ENCODE results near the gene FHOD3. TPM values are rescaled to one million over a fixed set of nuclear protein-coding genes. Genes with fewer than 3 reads are reported as not detected.
A peak's percentile ranks its signal among the peaks of the same experiment; 100 is the strongest.

Gene FHOD3
- total RNA-seq, 8 experiments from 2014 or later, result 1.2 to 36.1 (median 21.8) TPM

GRCh38 chr18:36471393-36471792, 173.9 kb downstream of the FHOD3 start:
- WGBS, 10 experiments, result 20 to 100% (median 81%) methylated on average over 1 to 5 of the region's 5 CpGs; no CpG with 5 or more reads in 2 of the 10 experiments
- no peak overlapping the region for H3K27ac ChIP-seq
- no peak overlapping the region for H3K4me3 ChIP-seq
- H3K4me1 ChIP-seq (replicated peaks in 1 of 2), result no peaks in the 10 kb centered on the region
- no peak for ATAC-seq (replicated peaks in 6 of 8)
- in situ Hi-C loops (cut with MboI; ENCODE audit: low pct_unique_long_range_greater_than_20kb in 2 of 9, low sequenced_read_pairs in 9 of 9, unreplicated experiment in 9 of 9), result no loop called here

DNA sequence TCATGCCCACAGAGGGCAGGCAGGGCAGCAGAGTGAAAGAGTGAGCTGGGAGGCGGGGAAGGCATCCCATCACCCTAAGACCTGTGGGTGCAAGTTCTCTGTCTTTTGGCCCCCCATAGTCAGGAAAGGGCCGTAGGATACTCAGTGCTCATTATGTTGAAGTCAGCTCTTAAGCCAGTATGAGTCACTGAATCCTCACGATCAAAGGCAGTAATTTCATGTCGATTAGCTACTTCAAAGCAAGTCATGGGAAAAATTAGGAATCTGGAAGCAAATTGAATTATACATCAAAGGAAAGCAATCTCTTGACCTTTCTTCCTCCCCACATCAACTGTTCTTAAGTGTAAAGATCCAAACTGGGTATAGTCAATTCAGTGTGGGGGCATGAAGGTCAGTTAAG, 178.9 kb downstream of the FHOD3 start:
- peaks cover 3 to 9% of the 10 kb centered on the region in 2 donors for H3K4me1 ChIP-seq (replicated peaks in 1 of 2)
- no peak overlapping the region for H3K4me3 ChIP-seq
- H3K27ac ChIP-seq, result no peak overlapping the region
- WGBS, 10 experiments, result 0 to 100% (median 61%) methylated on average over 1 to 4 of the region's 4 CpGs; no CpG with 5 or more reads in 4 of the 10 experiments
- no peak for ATAC-seq (replicated peaks in 6 of 8)
- in situ Hi-C loops (cut with MboI; ENCODE audit: low pct_unique_long_range_greater_than_20kb in 2 of 9, low sequenced_read_pairs in 9 of 9, unreplicated experiment in 9 of 9), result no loop called here

DNA sequence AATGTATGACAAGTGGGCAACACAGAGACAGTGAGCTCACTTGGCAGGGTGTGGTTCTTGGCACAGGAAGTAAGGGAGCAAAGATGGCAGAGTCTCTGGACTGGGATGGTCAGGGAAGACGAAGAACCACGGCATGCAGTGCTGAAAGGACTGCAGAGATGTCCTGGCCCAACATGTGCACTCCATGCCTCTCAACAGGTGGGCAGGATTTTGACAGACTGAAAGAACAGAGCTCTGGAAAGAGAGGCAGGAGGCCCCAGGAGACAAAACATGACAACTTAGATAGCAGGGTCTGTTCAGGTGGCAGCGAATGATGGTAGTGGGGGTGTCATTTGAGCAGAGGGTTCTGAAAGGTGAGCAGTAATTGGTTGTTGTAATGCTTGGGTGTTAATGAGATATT, 180.3 kb downstream of the FHOD3 start:
- 47 to 100% (median 95%) methylated on average over 1 to 3 of the region's 3 CpGs; no CpG with 5 or more reads in 3 of the 10 experiments for WGBS, 10 experiments
- Histone ChIP-seq H3K4me3 (no peak overlapping the region), H3K27ac (no peak overlapping the region), H3K4me1 (replicated peaks in 1 of 2) (peaks cover 3 to 13% of the 10 kb centered on the region in 2 donors)
- in situ Hi-C loops (cut with MboI; ENCODE audit: low pct_unique_long_range_greater_than_20kb in 2 of 9, low sequenced_read_pairs in 9 of 9, unreplicated experiment in 9 of 9), result no loop called here
- ATAC-seq (replicated peaks in 6 of 8), result no peak

DNA sequence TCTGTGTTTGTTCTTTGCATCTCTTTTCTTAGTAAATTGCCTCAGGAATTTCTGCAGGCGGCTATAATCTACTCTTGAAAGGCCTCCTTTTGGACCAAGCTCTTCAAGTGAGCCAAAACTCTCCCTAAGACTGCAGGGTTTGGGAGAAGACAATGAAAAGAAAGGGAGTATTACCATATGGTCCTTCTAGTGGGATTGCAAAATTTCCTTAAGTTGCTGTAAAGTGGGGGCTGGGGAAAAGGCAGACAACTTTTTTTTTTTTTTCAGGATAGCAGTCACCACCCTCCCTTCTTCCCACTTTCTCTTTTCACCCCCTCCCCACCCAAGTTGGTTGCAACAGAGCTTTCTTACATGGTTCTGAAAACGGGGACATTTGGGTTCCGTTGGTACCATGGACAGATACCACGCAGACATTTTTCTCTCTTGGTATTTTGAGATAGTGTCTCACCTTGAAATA, 183.7 kb downstream of the FHOD3 start:
- no peak for ATAC-seq (replicated peaks in 6 of 8)
- H3K4me3 ChIP-seq, result no peak overlapping the region
- peaks cover 3 to 13% of the 10 kb centered on the region in 2 donors for H3K4me1 ChIP-seq (replicated peaks in 1 of 2)

DNA sequence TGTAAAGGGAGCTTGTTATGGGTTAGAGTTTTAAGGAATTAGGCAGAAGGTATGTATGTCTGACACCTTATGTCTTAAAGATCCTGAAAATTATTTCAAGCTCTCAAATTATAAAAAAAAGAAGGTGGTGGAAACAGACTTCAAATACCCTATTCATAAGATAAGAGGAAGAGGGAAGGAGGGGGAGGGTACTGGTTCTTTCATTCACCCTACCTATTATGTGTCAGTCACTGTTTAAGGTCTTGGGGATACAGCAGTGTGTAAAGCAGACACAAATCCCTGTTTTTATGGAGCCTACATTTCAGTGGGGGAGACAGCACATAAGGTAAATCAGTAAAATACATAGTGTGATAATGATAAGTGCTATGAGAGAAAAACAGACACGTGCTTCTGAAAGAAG, 184.4 kb downstream of the FHOD3 start:
- Histone ChIP-seq H3K27ac (no peak overlapping the region), H3K4me1 (replicated peaks in 1 of 2) (peaks cover 3 to 13% of the 10 kb centered on the region in 2 donors), H3K4me3 (no peak overlapping the region)
- ATAC-seq (replicated peaks in 6 of 8), result no peak
- in situ Hi-C loops (cut with MboI; ENCODE audit: low pct_unique_long_range_greater_than_20kb in 2 of 9, low sequenced_read_pairs in 9 of 9, unreplicated experiment in 9 of 9), result no loop called here
- 17 to 63% (median 50%) methylated on average over 1 of the region's 1 CpG; no CpG with 5 or more reads in 6 of the 10 experiments for WGBS, 10 experiments

More for the DNA sequence above, 183.7 kb downstream of the FHOD3 start:
- no peak overlapping the region for H3K27ac ChIP-seq
- 14 to 92% (median 33%) methylated on average over 1 to 4 of the region's 4 CpGs; no CpG with 5 or more reads in 1 of the 10 experiments for WGBS, 10 experiments
- in situ Hi-C loops (cut with MboI; ENCODE audit: low pct_unique_long_range_greater_than_20kb in 2 of 9, low sequenced_read_pairs in 9 of 9, unreplicated experiment in 9 of 9), result no loop called here

- 33 to 100% (median 88%) methylated on average over 1 to 4 of the region's 5 CpGs; no CpG with 5 or more reads in 3 of the 10 experiments for WGBS, 10 experiments
- ATAC-seq (replicated peaks in 6 of 8), result no peak
- in situ Hi-C loops (cut with MboI; ENCODE audit: low pct_unique_long_range_greater_than_20kb in 2 of 9, low sequenced_read_pairs in 9 of 9, unreplicated experiment in 9 of 9), result no loop called here
- H3K4me1 ChIP-seq (replicated peaks in 1 of 2), result peaks cover 3 to 18% of the 10 kb centered on the region in 2 donors
- H3K4me3 ChIP-seq, result no peak overlapping the region
- no peak overlapping the region for H3K27ac ChIP-seq
Observed at GRCh38 chr18:36484591-36484990, 187.1 kb downstream of the FHOD3 start.

DNA sequence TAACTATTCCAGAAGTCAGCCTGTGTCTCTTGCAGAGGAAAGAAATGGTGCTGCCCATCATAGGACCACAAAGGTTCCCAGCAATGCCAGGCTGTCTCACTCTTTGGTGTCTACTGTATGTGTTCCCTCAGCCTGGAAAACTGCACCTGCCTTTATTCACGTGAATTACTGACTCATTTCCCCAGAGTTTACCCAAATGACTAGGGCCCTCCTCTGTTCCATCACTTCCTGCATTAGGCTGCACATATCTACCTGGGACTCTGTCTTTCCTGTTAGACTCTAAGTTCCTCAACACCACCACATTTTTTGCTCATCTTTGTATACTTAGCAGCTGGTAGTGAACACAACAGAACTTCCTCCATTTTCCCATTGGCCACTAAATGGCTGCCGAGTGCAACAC, 188.3 kb downstream of the FHOD3 start:
- in situ Hi-C loops (cut with MboI; ENCODE audit: low pct_unique_long_range_greater_than_20kb in 2 of 9, low sequenced_read_pairs in 9 of 9, unreplicated experiment in 9 of 9), result no loop called here
- 14 to 100% (median 83%) methylated on average over 1 to 2 of the region's 2 CpGs; no CpG with 5 or more reads in 2 of the 10 experiments for WGBS, 10 experiments
- Histone ChIP-seq H3K4me3 (no peak overlapping the region), H3K27ac (no peak overlapping the region), H3K4me1 (replicated peaks in 1 of 2) (peaks cover 3 to 15% of the 10 kb centered on the region in 2 donors)
- no peak for ATAC-seq (replicated peaks in 6 of 8)

DNA sequence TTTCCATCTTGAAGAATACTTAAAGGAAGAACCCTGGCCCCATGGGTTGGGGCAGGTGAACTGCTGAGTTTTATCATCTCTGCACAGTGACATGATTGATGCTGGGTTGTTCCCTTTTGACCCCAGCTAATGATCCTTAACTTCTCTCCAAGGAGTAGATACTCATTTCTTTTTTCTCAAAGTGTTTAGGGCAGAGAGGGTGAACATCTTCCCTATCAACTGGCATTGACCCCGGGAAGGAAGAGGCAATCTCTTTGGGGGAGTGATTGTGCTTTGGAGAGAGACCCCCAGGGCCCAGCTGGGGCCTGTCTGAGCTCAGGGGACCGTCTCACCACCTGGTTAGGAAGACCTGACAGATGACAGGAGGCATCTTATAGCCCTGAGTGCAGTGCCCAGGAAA, 190.6 kb downstream of the FHOD3 start:
- ATAC-seq (replicated peaks in 6 of 8), result no peak
- H3K4me3 ChIP-seq, result no peak overlapping the region
- no peak overlapping the region for H3K27ac ChIP-seq
- in situ Hi-C loops (cut with MboI; ENCODE audit: low pct_unique_long_range_greater_than_20kb in 2 of 9, low sequenced_read_pairs in 9 of 9, unreplicated experiment in 9 of 9), result no loop called here
- H3K4me1 ChIP-seq (replicated peaks in 1 of 2), result peaks cover 0 to 4% of the 10 kb centered on the region in 2 donors
- 25 to 100% (median 80%) methylated on average over 1 to 2 of the region's 2 CpGs; no CpG with 5 or more reads in 4 of the 10 experiments for WGBS, 10 experiments

- Histone ChIP-seq H3K4me3 (no peak overlapping the region), H3K4me1 (replicated peaks in 1 of 2) (peaks cover 8 to 12% of the 10 kb centered on the region in 2 donors), H3K27ac (no peak overlapping the region)
- in situ Hi-C loops (cut with MboI; ENCODE audit: low pct_unique_long_range_greater_than_20kb in 2 of 9, low sequenced_read_pairs in 9 of 9, unreplicated experiment in 9 of 9), result no loop called here
- WGBS, 10 experiments, result 100% methylated on average over 1 of the region's 4 CpGs; no CpG with 5 or more reads in 6 of the 10 experiments
- ATAC-seq (replicated peaks in 6 of 8), result no peak
Observed at GRCh38 chr18:36490897-36491296, 193.4 kb downstream of the FHOD3 start.

DNA sequence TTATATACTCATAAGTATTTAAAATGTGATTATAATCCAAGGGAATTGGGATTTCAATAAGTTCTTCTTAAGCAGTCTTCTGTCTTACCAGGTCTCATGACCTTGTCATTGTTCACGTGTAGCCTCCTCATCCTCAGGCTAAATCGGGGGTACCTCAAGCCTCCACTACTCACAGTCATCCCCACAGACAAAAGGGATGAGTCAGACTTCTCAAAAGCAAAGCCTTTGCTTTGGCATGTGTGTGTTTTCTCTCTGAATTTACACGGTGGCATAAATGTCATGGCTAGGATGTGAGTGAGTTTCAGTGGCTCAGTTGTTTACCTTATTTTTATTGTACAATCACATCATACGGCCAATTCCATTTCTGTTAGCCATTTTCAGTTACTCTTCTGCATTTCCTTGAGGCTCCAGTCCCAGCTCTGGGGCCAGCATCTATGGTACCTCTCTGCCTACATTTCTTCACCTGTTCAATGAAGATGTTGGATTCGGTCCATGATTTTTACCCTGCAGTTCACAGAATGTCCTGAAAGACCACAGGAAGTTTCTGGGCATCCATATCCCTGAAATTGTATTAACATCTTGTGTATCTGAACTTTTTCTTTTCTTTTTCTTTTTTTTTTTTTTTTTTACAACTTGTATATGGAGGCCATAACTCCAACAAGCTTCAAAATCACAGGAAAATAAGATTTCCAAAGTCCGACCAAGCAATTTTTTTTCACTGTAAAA, 195.3 kb downstream of the FHOD3 start:
- in situ Hi-C loops (cut with MboI; ENCODE audit: low pct_unique_long_range_greater_than_20kb in 2 of 9, low sequenced_read_pairs in 9 of 9, unreplicated experiment in 9 of 9), result no loop called here
- 45 to 100% (median 82%) methylated on average over 2 to 6 of the region's 6 CpGs for WGBS, 10 experiments
- no peak overlapping the region for H3K4me3 ChIP-seq
- ATAC-seq (replicated peaks in 6 of 8), result peak in 1 of 8 experiments; percentile 33
- H3K4me1 ChIP-seq (replicated peaks in 1 of 2), result peaks cover 5 to 12% of the 10 kb centered on the region in 2 donors
- no peak overlapping the region for H3K27ac ChIP-seq

DNA sequence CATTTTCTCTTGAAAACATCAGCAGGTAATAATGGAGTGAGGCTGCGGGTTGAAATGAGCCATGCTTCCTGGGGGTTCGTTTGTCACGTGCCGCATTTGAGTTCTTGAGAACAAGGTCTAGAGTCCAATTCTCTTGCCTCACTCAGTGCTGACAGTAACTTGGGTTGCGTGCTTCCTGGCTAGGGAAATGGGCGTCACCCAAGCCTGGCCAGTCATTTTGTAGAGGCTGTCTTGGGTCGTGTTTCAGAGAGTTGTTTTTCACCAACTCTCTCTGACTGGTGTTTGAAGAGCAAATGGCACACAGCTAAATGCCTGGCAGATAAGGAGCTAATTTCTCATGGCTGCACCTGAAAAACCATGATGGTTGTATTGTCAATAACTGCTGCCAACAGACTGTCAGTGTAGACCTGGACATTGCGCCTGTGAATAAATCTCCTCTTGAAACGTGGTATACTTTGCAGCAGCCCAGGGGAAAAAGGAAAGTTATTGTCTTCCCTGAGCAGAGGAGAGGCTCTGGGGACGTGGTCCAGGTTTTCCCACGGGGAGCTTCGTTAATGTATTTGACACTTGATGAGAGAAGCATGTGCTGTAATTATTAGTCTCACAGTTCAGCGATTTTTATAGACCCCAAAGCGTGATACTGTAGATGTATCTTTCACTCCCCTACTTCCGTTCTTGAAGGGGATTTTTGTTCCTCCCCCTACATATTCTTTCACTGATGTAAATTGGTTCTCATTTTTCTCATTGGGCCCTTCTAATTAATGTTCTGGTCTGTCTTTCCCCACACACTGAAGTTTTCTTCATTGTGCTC, 196.0 kb downstream of the FHOD3 start:
- no peak overlapping the region for H3K4me3 ChIP-seq
- peaks cover 4 to 12% of the 10 kb centered on the region in 2 donors for H3K4me1 ChIP-seq (replicated peaks in 1 of 2)
- WGBS, 10 experiments, result 20 to 100% (median 70%) methylated on average over 1 to 15 of the region's 15 CpGs
- in situ Hi-C loops (cut with MboI; ENCODE audit: low pct_unique_long_range_greater_than_20kb in 2 of 9, low sequenced_read_pairs in 9 of 9, unreplicated experiment in 9 of 9), result no loop called here
- peak in 5 of 8 experiments; percentile 21 to 96 (median 44) for ATAC-seq (replicated peaks in 6 of 8)
- H3K27ac ChIP-seq, result no peak overlapping the region

GRCh38 chr18:36494160-36494437, 196.6 kb downstream of the FHOD3 start:
- no peak for ATAC-seq (replicated peaks in 6 of 8)
- no peak overlapping the region for H3K27ac ChIP-seq
- no peak overlapping the region for H3K4me3 ChIP-seq
- in situ Hi-C loops (cut with MboI; ENCODE audit: low pct_unique_long_range_greater_than_20kb in 2 of 9, low sequenced_read_pairs in 9 of 9, unreplicated experiment in 9 of 9), result no loop called here
- H3K4me1 ChIP-seq (replicated peaks in 1 of 2), result peaks cover 4 to 12% of the 10 kb centered on the region in 2 donors

DNA sequence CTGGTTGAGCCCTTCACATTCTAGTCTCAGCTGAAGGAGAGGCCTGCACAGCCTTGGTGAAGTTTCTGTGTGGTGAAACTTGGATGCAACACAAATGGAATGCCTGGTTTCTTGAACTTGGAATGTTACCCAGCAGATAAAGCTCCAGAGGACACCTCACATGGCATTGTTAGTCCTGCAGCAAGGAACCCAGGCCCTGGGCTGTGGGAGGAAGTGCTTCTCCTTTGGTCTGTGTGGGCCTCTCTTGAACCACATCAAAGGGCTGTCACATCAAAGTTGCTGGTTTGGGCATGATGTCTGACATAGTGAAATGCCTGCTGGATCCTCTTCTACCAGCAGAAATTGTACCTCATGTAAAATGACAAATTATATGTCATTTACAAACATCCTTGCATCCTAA, 198.5 kb downstream of the FHOD3 start:
- in situ Hi-C loops (cut with MboI; ENCODE audit: low pct_unique_long_range_greater_than_20kb in 2 of 9, low sequenced_read_pairs in 9 of 9, unreplicated experiment in 9 of 9), result no loop called here
- Histone ChIP-seq H3K27ac (no peak overlapping the region), H3K4me3 (no peak overlapping the region), H3K4me1 (replicated peaks in 1 of 2) (peaks cover 4 to 12% of the 10 kb centered on the region in 2 donors)
- no peak for ATAC-seq (replicated peaks in 6 of 8)
